SK-N-SH (cell line): ENCODE results near the gene KLHL30. TPM values are rescaled to one million over a fixed set of nuclear protein-coding genes. Genes with fewer than 3 reads are reported as not detected.

Experiments
- CTCF ChIA-PET: fragments of 300-600, 350-600 bp; formaldehyde crosslinking; extraction: SDS; loops from one replicate; lab custom pipeline; 2021; lab: Yijun Ruan, JAX
- POLR2A ChIA-PET: fragments of 350-600 bp; sonication (Branson Sonifier 250); formaldehyde crosslinking; extraction: SDS; loops from one replicate; lab custom pipeline; 2020; ENCODE audit warnings: antibody characterized with exemption, inconsistent platforms; lab: Yijun Ruan, JAX
- DNase-seq: peaks from one replicate; pipeline ENCODE4 v3.0.0; 2012
- H2AFZ ChIP-seq: fragments of 200-600 bp; sonication (generic); 2 replicates; pipeline ENCODE4 v1.8.1; 2016; ENCODE audit warnings: antibody characterized with exemption, mild to moderate bottlenecking, low read depth
- H3F3A ChIP-seq: fragments of 200-600 bp; sonication (generic); replicated peaks from 2 replicates; pipeline ENCODE3; 2016; ENCODE audit warnings: antibody characterized with exemption, mild to moderate bottlenecking; ENCODE audit not compliant: insufficient read depth
- H3K27ac ChIP-seq, 2 experiments: fragments of 200-500 bp in 1 of 2; fragments of 200-600 bp in 1 of 2; sonication (Bioruptor generic) in 1 of 2; sonication (generic), shearing (Covaris generic) in 1 of 2; 2 replicates each; pipeline versions ENCODE4 v1.5.1 to v1.6.1; 2014 to 2016; ENCODE audit warnings: low read depth in 2 of 2, inconsistent platforms in 1 of 2, low read length in 1 of 2, mild to moderate bottlenecking in 1 of 2, mixed read lengths in 1 of 2
- H3K27me3 ChIP-seq: fragments of 200-600 bp; sonication (generic), shearing (Covaris generic); 2 replicates; pipeline ENCODE4 v1.6.1; 2016; ENCODE audit warnings: mixed run types; ENCODE audit not compliant: insufficient read depth
- H3K36me3 ChIP-seq, 2 experiments: fragments of 200-500 bp in 1 of 2; fragments of 200-600 bp in 1 of 2; sonication (Bioruptor generic) in 1 of 2; sonication (generic) in 1 of 2; replicated peaks in 1 of 2; 2 replicates each; pipeline versions ENCODE3 to v1.5.1; 2014 to 2016; ENCODE audit warnings: low read length in 1 of 2, mild to moderate bottlenecking in 1 of 2; ENCODE audit not compliant: insufficient read depth in 2 of 2, control insufficient read depth in 1 of 2
- H3K4me1 ChIP-seq, 2 experiments: fragments of 200-500 bp in 1 of 2; fragments of 200-600 bp in 1 of 2; sonication (Bioruptor generic) in 1 of 2; sonication (generic), shearing (Covaris generic) in 1 of 2; 2 replicates each; pipeline versions ENCODE4 v1.5.1 to v1.6.1; 2014 to 2016; ENCODE audit warnings: low read depth in 1 of 2, low read length in 1 of 2, mixed run types in 1 of 2; ENCODE audit not compliant: insufficient read depth in 2 of 2, control insufficient read depth in 1 of 2
- H3K4me2 ChIP-seq: fragments of 200-600 bp; sonication (generic), shearing (Covaris generic); 2 replicates; pipeline ENCODE4 v1.6.1; 2017; ENCODE audit warnings: mixed run types
- H3K4me3 ChIP-seq, 2 experiments: fragments of 200-500 bp in 1 of 2; fragments of 200-600 bp in 1 of 2; sonication (Bioruptor generic) in 1 of 2; sonication (generic), shearing (Covaris generic) in 1 of 2; 2 replicates each; pipeline versions ENCODE4 v1.5.1 to v1.8.1; 2014 to 2016; ENCODE audit warnings: low read depth in 2 of 2, inconsistent platforms in 1 of 2, low read length in 1 of 2, mild to moderate bottlenecking in 1 of 2, mixed read lengths in 1 of 2, moderate library complexity in 1 of 2
- H3K79me2 ChIP-seq: fragments of 200-600 bp; sonication (generic); 2 replicates; pipeline ENCODE4 v1.8.1; 2017; ENCODE audit warnings: mild to moderate bottlenecking; ENCODE audit not compliant: insufficient read depth
- H3K9ac ChIP-seq: fragments of 200-600 bp; sonication (generic); 2 replicates; pipeline ENCODE4 v1.6.1; 2017; ENCODE audit warnings: mixed run types
- H3K9me2 ChIP-seq: fragments of 200-600 bp; sonication (generic); 2 replicates; pipeline ENCODE4 v1.6.1; 2017; ENCODE audit warnings: mixed run types
- H3K9me3 ChIP-seq: fragments of 200-600 bp; sonication (generic); 2 replicates; pipeline ENCODE4 v1.6.1; 2017; ENCODE audit warnings: mixed run types, mild to moderate bottlenecking, moderate library complexity
- H4K20me1 ChIP-seq: fragments of 200-600 bp; sonication (generic); 2 replicates; pipeline ENCODE4 v1.6.1; 2017; ENCODE audit warnings: mild to moderate bottlenecking, mixed run types; ENCODE audit not compliant: insufficient read depth
- EP300 ChIP-seq, 2 experiments: IDR thresholded peaks; 2 replicates each; pipeline versions ENCODE4 v1.4.0 to v1.6.1; 2012; ENCODE audit warnings: borderline replicate concordance in 1 of 2, low read depth in 1 of 2, low read length in 1 of 2
- EZH2phosphoT487 ChIP-seq: fragments of 200-600 bp; sonication (generic); IDR thresholded peaks from 2 replicates; pipeline ENCODE4 v1.6.1; 2017; ENCODE audit warnings: low read depth, mixed run types, mild to moderate bottlenecking, antibody characterized with exemption, moderate library complexity, borderline replicate concordance
- FOSL2 ChIP-seq: IDR thresholded peaks from 2 replicates; pipeline ENCODE4 v1.4.0; 2012; ENCODE audit warnings: low read depth, mild to moderate bottlenecking, moderate library complexity, borderline replicate concordance
- FOXJ3 ChIP-seq: sonication (generic); formaldehyde crosslinking; IDR thresholded peaks from 2 replicates; pipeline ENCODE4 v1.5.1; 2020; ENCODE audit warnings: mild to moderate bottlenecking, missing genetic modification reagents
- GABPA ChIP-seq: IDR thresholded peaks from 2 replicates; pipeline ENCODE4 v1.4.0; 2012; ENCODE audit warnings: low read depth, mild to moderate bottlenecking
- MEF2A ChIP-seq: IDR thresholded peaks from 2 replicates; pipeline ENCODE4 v1.4.0; 2012; ENCODE audit warnings: low read depth, borderline replicate concordance
- MXI1 ChIP-seq: IDR thresholded peaks from 2 replicates; pipeline ENCODE4 v1.6.1; 2012; ENCODE audit warnings: mild to moderate bottlenecking, low read depth, low read length, improper control_type of control experiment
- RAD21 ChIP-seq: IDR thresholded peaks from 2 replicates; pipeline ENCODE4 v1.6.1; 2012; ENCODE audit warnings: mild to moderate bottlenecking, low read length
- RCOR1 ChIP-seq: fragments of 150-350 bp; IDR thresholded peaks from 2 replicates; pipeline ENCODE4 v1.6.1; 2017; ENCODE audit warnings: antibody characterized with exemption, low read length
- TAF1 ChIP-seq: IDR thresholded peaks from 2 replicates; pipeline ENCODE4 v1.6.1; 2012; ENCODE audit warnings: low read depth, mild to moderate bottlenecking, low read length, moderate library complexity, borderline replicate concordance
- WGBS: methylation state at CpG from one replicate; pipeline ENCODE4 v1.1.6; 2017; ENCODE audit warnings: low lambda C conversion rate; 5-methylcytosine and 5-hydroxymethylcytosine counted together
- polyA plus RNA-seq, 3 experiments: library from polyadenylated mRNA; depleted of rRNA; stranded (reverse); fragments of >200 nt; gene quantifications; 2 replicates each; pipeline ENCODE4 v1.2.3, GENCODE V29; 2012
- TF ChIP-seq, protein P1 (sequence below): IDR thresholded peaks from 2 replicates; pipeline ENCODE4 v1.6.1; 2012; ENCODE audit warnings: mild to moderate bottlenecking, low read depth, low read length, moderate library complexity
- TF ChIP-seq, protein P2 (sequence below): IDR thresholded peaks from 2 replicates; pipeline ENCODE4 v1.4.0; 2012; ENCODE audit warnings: low read depth, borderline replicate concordance
- TF ChIP-seq, protein P3 (sequence below): IDR thresholded peaks from 2 replicates; pipeline ENCODE4; 2012
- TF ChIP-seq, protein P4 (sequence below): fragments of 200-600 bp; sonication (generic); IDR thresholded peaks from 2 replicates; pipeline ENCODE4 v1.6.1; 2017; ENCODE audit warnings: antibody characterized with exemption, mild to moderate bottlenecking, moderate library complexity

The KLHL30 gene
- polyA plus RNA-seq, 1 of the 3 experiments (the other 2 are of a cell fraction) = not detected

DNA sequence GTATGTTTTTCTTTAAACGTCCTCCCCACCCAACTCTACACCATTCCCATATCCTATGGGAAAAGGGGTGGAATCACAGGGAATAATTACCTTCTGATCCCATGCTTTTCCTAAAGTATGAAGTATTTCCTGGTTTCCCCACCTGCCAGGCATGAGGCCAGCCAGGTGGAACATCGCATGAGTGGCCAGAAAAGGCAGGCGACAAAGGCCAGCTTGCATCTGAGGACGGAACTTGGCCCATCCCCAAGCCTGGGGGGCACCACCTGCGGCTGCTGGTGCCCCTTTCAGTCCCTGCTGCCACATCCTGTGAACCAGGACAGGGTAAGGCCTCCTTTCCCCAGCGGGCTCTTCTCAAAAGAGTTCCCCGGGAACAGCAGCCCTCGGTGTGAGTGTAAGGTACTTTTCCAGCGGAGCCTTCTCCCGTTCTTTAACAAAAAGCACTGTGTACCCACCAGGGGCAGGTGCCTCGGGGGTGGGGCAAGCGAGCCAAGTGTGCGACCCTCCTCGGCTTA is 19.1 kb downstream of the KLHL30 start (continued):
- TF ChIP-seq, protein P1, sequence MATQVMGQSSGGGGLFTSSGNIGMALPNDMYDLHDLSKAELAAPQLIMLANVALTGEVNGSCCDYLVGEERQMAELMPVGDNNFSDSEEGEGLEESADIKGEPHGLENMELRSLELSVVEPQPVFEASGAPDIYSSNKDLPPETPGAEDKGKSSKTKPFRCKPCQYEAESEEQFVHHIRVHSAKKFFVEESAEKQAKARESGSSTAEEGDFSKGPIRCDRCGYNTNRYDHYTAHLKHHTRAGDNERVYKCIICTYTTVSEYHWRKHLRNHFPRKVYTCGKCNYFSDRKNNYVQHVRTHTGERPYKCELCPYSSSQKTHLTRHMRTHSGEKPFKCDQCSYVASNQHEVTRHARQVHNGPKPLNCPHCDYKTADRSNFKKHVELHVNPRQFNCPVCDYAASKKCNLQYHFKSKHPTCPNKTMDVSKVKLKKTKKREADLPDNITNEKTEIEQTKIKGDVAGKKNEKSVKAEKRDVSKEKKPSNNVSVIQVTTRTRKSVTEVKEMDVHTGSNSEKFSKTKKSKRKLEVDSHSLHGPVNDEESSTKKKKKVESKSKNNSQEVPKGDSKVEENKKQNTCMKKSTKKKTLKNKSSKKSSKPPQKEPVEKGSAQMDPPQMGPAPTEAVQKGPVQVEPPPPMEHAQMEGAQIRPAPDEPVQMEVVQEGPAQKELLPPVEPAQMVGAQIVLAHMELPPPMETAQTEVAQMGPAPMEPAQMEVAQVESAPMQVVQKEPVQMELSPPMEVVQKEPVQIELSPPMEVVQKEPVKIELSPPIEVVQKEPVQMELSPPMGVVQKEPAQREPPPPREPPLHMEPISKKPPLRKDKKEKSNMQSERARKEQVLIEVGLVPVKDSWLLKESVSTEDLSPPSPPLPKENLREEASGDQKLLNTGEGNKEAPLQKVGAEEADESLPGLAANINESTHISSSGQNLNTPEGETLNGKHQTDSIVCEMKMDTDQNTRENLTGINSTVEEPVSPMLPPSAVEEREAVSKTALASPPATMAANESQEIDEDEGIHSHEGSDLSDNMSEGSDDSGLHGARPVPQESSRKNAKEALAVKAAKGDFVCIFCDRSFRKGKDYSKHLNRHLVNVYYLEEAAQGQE = no peak
- TF ChIP-seq TAF1 = no peak
- TF ChIP-seq, protein P2, sequence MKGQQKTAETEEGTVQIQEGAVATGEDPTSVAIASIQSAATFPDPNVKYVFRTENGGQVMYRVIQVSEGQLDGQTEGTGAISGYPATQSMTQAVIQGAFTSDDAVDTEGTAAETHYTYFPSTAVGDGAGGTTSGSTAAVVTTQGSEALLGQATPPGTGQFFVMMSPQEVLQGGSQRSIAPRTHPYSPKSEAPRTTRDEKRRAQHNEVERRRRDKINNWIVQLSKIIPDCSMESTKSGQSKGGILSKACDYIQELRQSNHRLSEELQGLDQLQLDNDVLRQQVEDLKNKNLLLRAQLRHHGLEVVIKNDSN = no peak

DNA sequence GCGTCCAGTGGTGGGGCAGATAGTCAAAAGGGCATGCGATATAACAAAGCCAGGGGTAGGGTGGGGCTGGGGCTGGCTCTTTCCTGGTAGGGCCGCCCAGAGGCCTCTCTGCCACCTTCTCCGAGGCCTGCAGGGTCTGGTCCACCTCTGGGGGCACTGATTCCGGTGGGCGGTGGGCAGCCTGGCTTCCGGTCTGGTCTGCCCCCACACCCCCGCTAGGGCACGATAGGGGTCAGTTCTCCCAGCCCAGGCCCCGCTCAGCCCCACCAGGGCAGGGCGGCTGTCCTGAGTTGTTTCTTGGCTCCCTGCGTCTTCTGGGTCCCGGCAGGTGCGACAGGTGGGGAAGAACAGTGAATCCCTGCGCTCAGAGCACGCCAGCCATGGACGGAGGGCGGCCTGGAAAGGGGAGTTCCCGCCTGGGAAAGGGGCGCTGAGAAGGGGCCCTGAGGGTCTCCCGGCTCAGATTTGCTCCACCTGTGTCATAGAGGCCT is 19.6 kb downstream of the KLHL30 start:
- Histone ChIP-seq H3K9me2 (no peaks in the 10 kb centered on the region), H3K9ac (no peak overlapping the region), H3K36me3 (no peaks in the 10 kb centered on the region), H3K27ac (no peak overlapping the region), H3K4me1 (peaks cover 2 to 4% of the 10 kb centered on the region in 2 experiments; a peak in 1 of 4 replicates), H3F3A (no peaks in the 10 kb centered on the region), H3K4me3 (no peak overlapping the region), H2AFZ (no peak overlapping the region), H4K20me1 (no peaks in the 10 kb centered on the region), H3K27me3 (no peaks in the 10 kb centered on the region), H3K9me3 (no peaks in the 10 kb centered on the region), H3K79me2 (no peaks in the 10 kb centered on the region), H3K4me2 (no peak overlapping the region)
- ChIA-PET POLR2A (no interaction called here), CTCF (no interaction called here)
- TF ChIP-seq EP300 (IDR thresholded peaks at IDR 0.05; ENCODE audit: borderline replicate concordance in 1 of 2, low read depth in 1 of 2, low read length in 1 of 2) (no peak), RAD21 (no peak), EZH2phosphoT487 (no peak), RCOR1 (no peak), MXI1 (no peak), FOSL2 (no peak), MEF2A (no peak), FOXJ3 (CRISPR knock-in tag) (no peak), GABPA (no peak)
- TF ChIP-seq, protein P3, sequence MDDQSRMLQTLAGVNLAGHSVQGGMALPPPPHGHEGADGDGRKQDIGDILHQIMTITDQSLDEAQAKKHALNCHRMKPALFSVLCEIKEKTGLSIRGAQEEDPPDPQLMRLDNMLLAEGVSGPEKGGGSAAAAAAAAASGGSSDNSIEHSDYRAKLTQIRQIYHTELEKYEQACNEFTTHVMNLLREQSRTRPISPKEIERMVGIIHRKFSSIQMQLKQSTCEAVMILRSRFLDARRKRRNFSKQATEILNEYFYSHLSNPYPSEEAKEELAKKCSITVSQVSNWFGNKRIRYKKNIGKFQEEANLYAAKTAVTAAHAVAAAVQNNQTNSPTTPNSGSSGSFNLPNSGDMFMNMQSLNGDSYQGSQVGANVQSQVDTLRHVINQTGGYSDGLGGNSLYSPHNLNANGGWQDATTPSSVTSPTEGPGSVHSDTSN = no peak
- TF ChIP-seq, protein P4, sequence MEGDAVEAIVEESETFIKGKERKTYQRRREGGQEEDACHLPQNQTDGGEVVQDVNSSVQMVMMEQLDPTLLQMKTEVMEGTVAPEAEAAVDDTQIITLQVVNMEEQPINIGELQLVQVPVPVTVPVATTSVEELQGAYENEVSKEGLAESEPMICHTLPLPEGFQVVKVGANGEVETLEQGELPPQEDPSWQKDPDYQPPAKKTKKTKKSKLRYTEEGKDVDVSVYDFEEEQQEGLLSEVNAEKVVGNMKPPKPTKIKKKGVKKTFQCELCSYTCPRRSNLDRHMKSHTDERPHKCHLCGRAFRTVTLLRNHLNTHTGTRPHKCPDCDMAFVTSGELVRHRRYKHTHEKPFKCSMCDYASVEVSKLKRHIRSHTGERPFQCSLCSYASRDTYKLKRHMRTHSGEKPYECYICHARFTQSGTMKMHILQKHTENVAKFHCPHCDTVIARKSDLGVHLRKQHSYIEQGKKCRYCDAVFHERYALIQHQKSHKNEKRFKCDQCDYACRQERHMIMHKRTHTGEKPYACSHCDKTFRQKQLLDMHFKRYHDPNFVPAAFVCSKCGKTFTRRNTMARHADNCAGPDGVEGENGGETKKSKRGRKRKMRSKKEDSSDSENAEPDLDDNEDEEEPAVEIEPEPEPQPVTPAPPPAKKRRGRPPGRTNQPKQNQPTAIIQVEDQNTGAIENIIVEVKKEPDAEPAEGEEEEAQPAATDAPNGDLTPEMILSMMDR = no peak
- TF ChIP-seq, protein P2 = no peak
- 94% methylated on average over 13 of the region's 21 CpGs for WGBS
- DNase-seq = no peak
